Vagina (tissue), 2 donors: ENCODE measurements around the gene CELF4. TPM values are rescaled to one million over a fixed set of nuclear protein-coding genes. Genes with fewer than 3 reads are reported as not detected.

Experiments
- DNase-seq, 2 donors: peaks; one replicate each; pipeline ENCODE4 v3.0.0-alpha.2; 2017; ENCODE audit errors: extremely low spot score in 2 of 2
- H3K27ac ChIP-seq: fragments of 200-600 bp; sonication (generic); one replicate; pipeline ENCODE4 v1.5.1; 2019
- H3K27me3 ChIP-seq: fragments of 200-600 bp; sonication (generic); one replicate; pipeline ENCODE4 v1.5.1; 2019
- H3K36me3 ChIP-seq, 2 donors: fragments of 200-600 bp; sonication (generic); one replicate each; pipeline ENCODE4 v1.5.1; 2017 to 2019
- H3K4me1 ChIP-seq: fragments of 200-600 bp; sonication (generic); one replicate; pipeline ENCODE4 v1.5.1; 2019
- H3K4me3 ChIP-seq, 2 donors: fragments of 200-600 bp; sonication (generic); 1 replicate in 1 of 2; 2 replicates in 1 of 2; pipeline ENCODE4 v1.5.1; 2016 to 2019
- H3K9me3 ChIP-seq: fragments of 200-600 bp; sonication (generic); one replicate; pipeline ENCODE4 v1.5.1; 2019
- POLR2A ChIP-seq, 2 donors: fragments of 450-650 bp; IDR thresholded peaks; one replicate each; pipeline ENCODE4 v1.6.1; 2017; ENCODE audit warnings: antibody characterized with exemption in 2 of 2, mild to moderate bottlenecking in 2 of 2, moderate library complexity in 2 of 2
- POLR2AphosphoS5 ChIP-seq, 2 donors: sonication (generic); formaldehyde crosslinking; IDR thresholded peaks; one replicate each; pipeline ENCODE4 v1.9.0; 2017; ENCODE audit warnings: antibody characterized with exemption in 2 of 2, mild to moderate bottlenecking in 2 of 2, low read depth in 1 of 2; ENCODE audit not compliant: insufficient read depth in 1 of 2
- intact Hi-C: fragments of 100-400 bp; cut with DNase I; formaldehyde crosslinking; loops from one replicate; pipeline ENCODE4 v1.15.1; 2023
- total RNA-seq: library from RNA; depleted of rRNA; stranded (reverse); fragments of >200 nt; gene quantifications from one replicate; pipeline ENCODE4 v1.2.3, GENCODE V29; 2016
- TF ChIP-seq, protein P1 (sequence below), 3 experiments: fragments of 450-650 bp in 2 of 3; fragments of 200-600 bp in 1 of 3; sonication (generic) in 1 of 3; IDR thresholded peaks; one replicate each; pipeline ENCODE4 v1.5.1; 2017 to 2019; ENCODE audit warnings: antibody characterized with exemption in 3 of 3, mild to moderate bottlenecking in 2 of 3, moderate library complexity in 2 of 3

CELF4 gene
- total RNA-seq, 1 donor from 2014 or later: 2.2 TPM

DNA sequence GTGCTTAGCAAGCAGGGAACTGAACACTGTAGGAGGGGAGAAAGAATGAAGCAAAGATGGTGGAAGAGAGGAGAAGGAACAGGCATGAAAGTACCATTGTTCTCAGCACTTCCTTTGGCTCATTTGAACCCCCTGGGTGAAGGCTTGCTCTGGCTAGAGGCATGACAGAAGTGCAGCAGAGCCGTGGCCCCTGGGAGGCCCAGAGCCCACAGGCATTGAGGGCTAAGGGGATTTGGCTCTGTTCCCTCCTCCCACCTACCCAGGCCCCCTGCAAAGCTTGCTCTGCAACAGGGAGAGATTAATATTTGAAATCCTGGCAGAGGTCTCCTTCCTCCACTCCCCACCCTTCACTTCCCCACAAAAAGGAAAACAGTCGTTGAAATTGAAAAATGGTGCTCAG lies 262.6 kb downstream of the CELF4 start:
- Histone ChIP-seq H3K27me3 (no peaks in the 10 kb centered on the region), H3K4me1 (peaks cover 16% of the 10 kb centered on the region), H3K27ac (no peak overlapping the region), H3K4me3 (no peak overlapping the region), H3K9me3 (no peaks in the 10 kb centered on the region), H3K36me3 (no peaks in the 10 kb centered on the region)
- intact Hi-C loops: no loop called here
- TF ChIP-seq POLR2AphosphoS5 (IDR thresholded peaks at IDR 0.05; ENCODE audit: insufficient read depth in 1 of 2, low read depth in 1 of 2): no peak
- TF ChIP-seq POLR2A (IDR thresholded peaks at IDR 0.05): no peak
- TF ChIP-seq, protein P1, sequence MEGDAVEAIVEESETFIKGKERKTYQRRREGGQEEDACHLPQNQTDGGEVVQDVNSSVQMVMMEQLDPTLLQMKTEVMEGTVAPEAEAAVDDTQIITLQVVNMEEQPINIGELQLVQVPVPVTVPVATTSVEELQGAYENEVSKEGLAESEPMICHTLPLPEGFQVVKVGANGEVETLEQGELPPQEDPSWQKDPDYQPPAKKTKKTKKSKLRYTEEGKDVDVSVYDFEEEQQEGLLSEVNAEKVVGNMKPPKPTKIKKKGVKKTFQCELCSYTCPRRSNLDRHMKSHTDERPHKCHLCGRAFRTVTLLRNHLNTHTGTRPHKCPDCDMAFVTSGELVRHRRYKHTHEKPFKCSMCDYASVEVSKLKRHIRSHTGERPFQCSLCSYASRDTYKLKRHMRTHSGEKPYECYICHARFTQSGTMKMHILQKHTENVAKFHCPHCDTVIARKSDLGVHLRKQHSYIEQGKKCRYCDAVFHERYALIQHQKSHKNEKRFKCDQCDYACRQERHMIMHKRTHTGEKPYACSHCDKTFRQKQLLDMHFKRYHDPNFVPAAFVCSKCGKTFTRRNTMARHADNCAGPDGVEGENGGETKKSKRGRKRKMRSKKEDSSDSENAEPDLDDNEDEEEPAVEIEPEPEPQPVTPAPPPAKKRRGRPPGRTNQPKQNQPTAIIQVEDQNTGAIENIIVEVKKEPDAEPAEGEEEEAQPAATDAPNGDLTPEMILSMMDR (IDR thresholded peaks at IDR 0.05): no peak
- DNase-seq: no peak

DNA sequence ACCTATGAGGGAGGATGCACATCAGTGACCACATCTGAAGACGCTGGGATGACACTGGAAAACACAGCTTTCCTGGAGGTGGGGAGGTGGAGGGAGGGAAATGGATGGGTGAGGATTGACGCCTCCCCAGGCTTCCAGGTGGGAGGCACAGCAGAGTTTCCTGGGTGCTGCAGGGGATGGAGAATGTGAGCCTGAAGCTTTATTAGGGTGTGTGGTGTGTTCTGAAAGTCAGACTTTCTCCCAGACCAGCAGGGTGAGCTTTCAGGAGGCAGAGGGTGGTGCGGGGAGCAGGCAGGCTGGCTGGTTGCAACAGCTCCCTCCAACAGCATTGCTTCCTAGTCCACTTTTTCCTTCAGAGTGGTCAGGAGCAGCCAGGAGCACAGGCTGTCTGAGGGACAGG lies 263.1 kb downstream of the CELF4 start:
- Histone ChIP-seq H3K9me3 (no peaks in the 10 kb centered on the region), H3K4me3 (no peak overlapping the region), H3K27me3 (no peaks in the 10 kb centered on the region), H3K36me3 (no peaks in the 10 kb centered on the region), H3K27ac (no peak overlapping the region), H3K4me1 (peaks cover 16% of the 10 kb centered on the region)
- intact Hi-C loops: no loop called here
- no peak for DNase-seq
- TF ChIP-seq POLR2AphosphoS5 (IDR thresholded peaks at IDR 0.05; ENCODE audit: insufficient read depth in 1 of 2, low read depth in 1 of 2) (no peak), POLR2A (IDR thresholded peaks at IDR 0.05) (no peak)
- TF ChIP-seq, protein P1 (IDR thresholded peaks at IDR 0.05): no peak

DNA sequence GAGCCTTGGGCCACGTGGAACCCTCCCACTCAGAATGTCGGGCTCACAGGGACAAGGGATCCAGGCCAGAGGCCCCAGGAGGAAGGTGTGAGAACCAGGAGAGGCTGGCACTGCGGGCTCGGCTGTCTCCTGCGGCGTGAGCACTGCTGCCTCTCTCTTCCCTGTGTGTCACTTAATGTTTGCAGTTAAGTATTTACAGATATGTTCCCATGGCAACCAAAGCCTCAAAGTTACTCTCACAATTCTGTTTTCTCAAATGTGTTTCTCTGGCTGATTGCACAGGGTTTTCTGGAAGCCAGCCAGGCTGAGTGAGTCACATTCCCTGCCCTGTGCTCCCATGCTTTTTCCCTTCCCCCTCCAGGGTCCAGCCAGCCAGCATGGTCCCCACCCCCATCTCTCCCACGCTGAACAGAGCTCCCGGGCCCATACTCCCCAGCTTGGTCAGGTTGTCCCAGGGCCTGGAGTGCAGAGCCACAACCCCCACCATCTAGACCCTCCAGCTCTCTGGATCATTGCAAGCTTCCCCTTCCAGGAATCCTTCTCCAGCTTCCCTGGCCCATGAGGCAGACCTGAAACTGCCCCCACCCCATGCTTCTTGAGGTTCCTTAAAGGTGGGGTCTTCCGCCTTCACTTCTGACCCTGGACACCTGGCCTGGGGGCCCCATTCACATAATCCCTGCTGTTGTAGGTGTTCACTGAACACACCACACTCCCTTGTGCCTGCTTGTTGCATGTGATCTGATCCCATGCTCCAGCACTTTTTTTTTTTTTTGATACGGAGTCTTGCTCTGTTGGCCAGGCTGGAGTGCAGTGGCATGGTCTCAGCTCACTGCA lies 265.9 kb downstream of the CELF4 start:
- Histone ChIP-seq H3K36me3 (no peaks in the 10 kb centered on the region), H3K27ac (peak overlapping the region; percentile 53), H3K9me3 (no peaks in the 10 kb centered on the region), H3K4me3 (no peak overlapping the region), H3K27me3 (no peaks in the 10 kb centered on the region), H3K4me1 (peaks cover 16% of the 10 kb centered on the region)
- TF ChIP-seq POLR2A (IDR thresholded peaks at IDR 0.05): no peak
- TF ChIP-seq, protein P1 (IDR thresholded peaks at IDR 0.05): no peak
- TF ChIP-seq POLR2AphosphoS5 (IDR thresholded peaks at IDR 0.05; ENCODE audit: insufficient read depth in 1 of 2, low read depth in 1 of 2): peak; percentile 25 to 34
- peak in 1 of 2 donors; percentile 92 for DNase-seq
- intact Hi-C loops: no loop called here

DNA sequence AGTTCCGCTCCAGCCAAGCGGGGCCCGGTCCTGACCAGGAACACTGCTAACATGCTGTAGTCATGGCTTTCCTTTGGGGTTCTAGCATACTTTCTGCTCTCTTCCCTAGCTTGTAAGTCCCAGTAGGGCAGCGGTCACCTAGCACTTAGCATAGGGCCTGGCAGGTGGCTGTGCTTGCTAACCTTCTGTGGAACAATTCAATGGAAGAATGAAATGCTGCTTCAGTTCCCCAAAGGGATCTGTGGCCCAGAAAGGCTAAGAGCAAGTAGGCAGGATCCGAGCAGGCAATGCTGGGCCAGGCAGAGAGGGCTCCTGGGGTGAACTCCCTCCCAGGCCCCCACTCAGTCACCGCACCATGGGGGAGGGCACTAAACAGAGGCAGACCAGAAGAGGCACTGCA lies 266.8 kb downstream of the CELF4 start:
- H3K36me3 ChIP-seq: no peaks in the 10 kb centered on the region
- H3K27me3 ChIP-seq: no peaks in the 10 kb centered on the region
- H3K9me3 ChIP-seq: no peaks in the 10 kb centered on the region
- no peak overlapping the region for H3K4me3 ChIP-seq
- H3K27ac ChIP-seq: peak overlapping the region; percentile 53
- H3K4me1 ChIP-seq: peaks cover 16% of the 10 kb centered on the region
- no peak for DNase-seq
- TF ChIP-seq, protein P1 (IDR thresholded peaks at IDR 0.05): no peak
- TF ChIP-seq POLR2A (IDR thresholded peaks at IDR 0.05) (no peak), POLR2AphosphoS5 (IDR thresholded peaks at IDR 0.05; ENCODE audit: insufficient read depth in 1 of 2, low read depth in 1 of 2) (no peak)
- intact Hi-C loops: no loop called here

DNA sequence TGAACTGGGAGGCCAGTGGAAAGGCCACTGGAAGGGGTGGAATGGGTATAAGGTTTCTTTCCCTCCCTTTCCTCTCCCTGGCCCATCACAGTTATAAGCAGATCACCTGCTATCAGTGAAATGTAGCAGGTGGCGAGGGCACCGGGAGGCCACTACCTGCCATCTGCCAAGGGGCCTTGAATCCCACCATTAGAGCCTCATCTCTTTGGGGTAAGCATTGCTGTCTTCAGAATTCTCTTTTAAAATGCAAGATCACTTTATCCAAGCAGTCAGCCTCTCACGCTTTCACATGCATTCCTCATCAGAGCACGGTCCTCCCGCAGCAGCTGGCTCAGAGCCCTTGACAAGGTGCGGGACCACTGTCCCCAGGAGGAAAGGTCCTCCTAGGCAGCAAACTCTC lies 268.5 kb downstream of the CELF4 start:
- no peak overlapping the region for H3K27ac ChIP-seq
- DNase-seq: no peak
- no peaks in the 10 kb centered on the region for H3K9me3 ChIP-seq
- H3K36me3 ChIP-seq: no peaks in the 10 kb centered on the region
- H3K4me3 ChIP-seq: no peak overlapping the region
- H3K27me3 ChIP-seq: no peaks in the 10 kb centered on the region
- TF ChIP-seq POLR2A (IDR thresholded peaks at IDR 0.05) (no peak), POLR2AphosphoS5 (IDR thresholded peaks at IDR 0.05; ENCODE audit: insufficient read depth in 1 of 2, low read depth in 1 of 2) (no peak)
- TF ChIP-seq, protein P1 (IDR thresholded peaks at IDR 0.05): no peak
- intact Hi-C loops: no loop called here
- peaks cover 16% of the 10 kb centered on the region for H3K4me1 ChIP-seq
